Activated CD8-positive, alpha-beta T cell treated with anti-CD3 and anti-CD28 coated beads for 36 hours (primary cell): ENCODE measurements around the gene CKM. TPM values are rescaled to one million over a fixed set of nuclear protein-coding genes. Genes with fewer than 3 reads are reported as not detected.
"Not testable (repeated sequence)": the region's sequence is repeated elsewhere in the genome, so short reads cannot be mapped to it uniquely, and the experiment has no call there.

ENCODE experiments used
- ATAC-seq: fragments of 200-7000 bp; cut with Tn5 transposase; one replicate; pipeline ENCODE4 v1.10.0; 2021; ENCODE audit warnings: mild to moderate bottlenecking, moderate library complexity
- CTCF ChIA-PET: fragments of 350-600 bp; sonication (Branson Sonifier 250); formaldehyde crosslinking; loops from one replicate; lab custom pipeline; 2021; ENCODE audit warnings: antibody characterized with exemption; lab: Charles Lee
- POLR2A ChIA-PET: fragments of 350-600 bp; sonication (Branson Sonifier 250); formaldehyde crosslinking; loops from one replicate; lab custom pipeline; 2021; ENCODE audit warnings: antibody characterized with exemption; lab: Charles Lee
- DNase-seq: peaks from one replicate; pipeline ENCODE4 v3.0.0-alpha.2; 2020
- H3K27ac Mint-ChIP-seq: one replicate; pipeline ENCODE4 v1.8.0; 2021; ENCODE audit warnings: mild to moderate bottlenecking, mixed read lengths
- H3K27me3 Mint-ChIP-seq: one replicate; pipeline ENCODE4 v1.8.0; 2021; ENCODE audit warnings: mixed read lengths
- H3K36me3 Mint-ChIP-seq: one replicate; pipeline ENCODE4 v1.8.0; 2021; ENCODE audit warnings: low read depth, mixed read lengths
- H3K4me1 Mint-ChIP-seq: one replicate; pipeline ENCODE4 v1.8.0; 2021; ENCODE audit warnings: low read depth, mixed read lengths
- H3K4me3 Mint-ChIP-seq: one replicate; pipeline ENCODE4 v1.8.0; 2021; ENCODE audit warnings: mild to moderate bottlenecking, moderate library complexity, mixed read lengths
- H3K9me3 Mint-ChIP-seq: one replicate; pipeline ENCODE4 v1.8.0; 2021; ENCODE audit warnings: mixed read lengths
- intact Hi-C: fragments of 100-400 bp; cut with micrococcal nuclease; formaldehyde crosslinking; loops from one replicate; pipeline ENCODE4 v1.10.0; 2022
- total RNA-seq, 2 experiments: library from RNA; stranded (reverse); gene quantifications; one replicate each; pipeline ENCODE4 v1.2.3, GENCODE V29; 2021
- TF ChIP-seq, protein P1 (sequence below): fragments of 200-600 bp; IDR thresholded peaks from one replicate; pipeline ENCODE4 v1.8.0; 2022; ENCODE audit warnings: antibody characterized with exemption, mild to moderate bottlenecking

Gene CKM
- total RNA-seq, 2 experiments from 2014 or later, result not detected

DNA sequence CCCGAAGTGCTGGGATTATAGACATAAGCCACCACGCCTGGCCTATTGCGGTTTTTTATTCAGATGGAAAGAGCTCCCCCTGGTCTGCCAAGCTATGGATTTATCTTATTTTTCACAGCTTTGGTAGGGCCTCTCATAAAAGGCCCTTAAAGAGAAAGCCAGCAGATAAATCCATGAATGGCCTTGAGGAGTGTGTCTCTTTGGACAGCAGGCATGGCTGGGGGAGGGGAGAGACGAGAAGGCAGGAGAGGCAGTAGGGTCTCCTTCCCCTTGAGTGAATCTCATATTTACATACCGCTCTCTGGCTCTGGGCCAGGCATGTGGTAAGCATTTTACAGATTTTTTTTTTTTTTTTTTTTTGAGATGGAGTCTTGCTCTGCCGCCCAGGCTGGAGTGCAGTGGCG lies 46.4 kb downstream of the CKM start:
- TF ChIP-seq, protein P1, sequence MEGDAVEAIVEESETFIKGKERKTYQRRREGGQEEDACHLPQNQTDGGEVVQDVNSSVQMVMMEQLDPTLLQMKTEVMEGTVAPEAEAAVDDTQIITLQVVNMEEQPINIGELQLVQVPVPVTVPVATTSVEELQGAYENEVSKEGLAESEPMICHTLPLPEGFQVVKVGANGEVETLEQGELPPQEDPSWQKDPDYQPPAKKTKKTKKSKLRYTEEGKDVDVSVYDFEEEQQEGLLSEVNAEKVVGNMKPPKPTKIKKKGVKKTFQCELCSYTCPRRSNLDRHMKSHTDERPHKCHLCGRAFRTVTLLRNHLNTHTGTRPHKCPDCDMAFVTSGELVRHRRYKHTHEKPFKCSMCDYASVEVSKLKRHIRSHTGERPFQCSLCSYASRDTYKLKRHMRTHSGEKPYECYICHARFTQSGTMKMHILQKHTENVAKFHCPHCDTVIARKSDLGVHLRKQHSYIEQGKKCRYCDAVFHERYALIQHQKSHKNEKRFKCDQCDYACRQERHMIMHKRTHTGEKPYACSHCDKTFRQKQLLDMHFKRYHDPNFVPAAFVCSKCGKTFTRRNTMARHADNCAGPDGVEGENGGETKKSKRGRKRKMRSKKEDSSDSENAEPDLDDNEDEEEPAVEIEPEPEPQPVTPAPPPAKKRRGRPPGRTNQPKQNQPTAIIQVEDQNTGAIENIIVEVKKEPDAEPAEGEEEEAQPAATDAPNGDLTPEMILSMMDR, result no peak
- POLR2A ChIA-PET, result no interaction called here
- H3K9me3 Mint-ChIP-seq, result no peaks in the 10 kb centered on the region
- no peak overlapping the region for H3K4me3 Mint-ChIP-seq
- DNase-seq (no peak), ATAC-seq (no peak)
- CTCF ChIA-PET, result no interaction called here
- intact Hi-C loops, result no loop called here
- no peaks in the 10 kb centered on the region for H3K27me3 Mint-ChIP-seq
- no peak overlapping the region for H3K27ac Mint-ChIP-seq
- H3K4me1 Mint-ChIP-seq, result no peaks in the 10 kb centered on the region
- H3K36me3 Mint-ChIP-seq, result peaks cover 13% of the 10 kb centered on the region

DNA sequence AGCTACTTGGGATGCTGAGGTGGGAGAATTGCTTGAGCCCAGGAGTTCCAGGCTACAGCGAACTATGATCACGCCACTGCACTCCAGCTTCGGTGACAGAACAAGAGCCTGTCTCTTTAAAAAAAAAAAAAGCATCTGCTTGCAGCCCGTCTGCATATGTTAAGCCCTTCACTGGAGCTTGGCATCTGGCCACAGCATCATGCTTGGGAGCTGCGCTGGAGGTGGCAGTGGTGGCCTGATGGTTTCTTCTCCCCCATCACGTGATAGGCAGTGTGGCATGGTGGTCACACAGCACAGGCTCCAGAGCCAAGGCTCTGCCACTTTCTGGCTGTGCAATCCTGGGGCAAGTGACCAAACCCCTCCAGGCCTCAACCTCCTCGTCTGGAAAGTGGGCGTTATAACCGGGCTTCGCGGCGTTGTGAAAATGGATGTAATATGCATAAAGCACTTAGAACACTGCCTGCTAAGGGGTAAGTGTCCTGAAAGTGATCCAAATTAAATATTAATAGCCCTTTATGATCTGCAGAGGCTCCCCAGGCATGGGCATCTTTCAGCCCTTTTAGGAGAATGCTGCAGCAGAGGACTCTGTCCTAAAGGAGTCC lies 47.2 kb downstream of the CKM start:
- DNase-seq, result no peak
- TF ChIP-seq, protein P1, result no peak
- Mint-ChIP-seq H3K9me3 (no peaks in the 10 kb centered on the region), H3K4me3 (no peak overlapping the region), H3K4me1 (no peaks in the 10 kb centered on the region), H3K27me3 (no peaks in the 10 kb centered on the region), H3K27ac (no peak overlapping the region), H3K36me3 (peaks cover 13% of the 10 kb centered on the region)
- CTCF ChIA-PET, result no interaction called here
- ATAC-seq, result no peak
- POLR2A ChIA-PET, result no interaction called here
- intact Hi-C loops, result no loop called here

DNA sequence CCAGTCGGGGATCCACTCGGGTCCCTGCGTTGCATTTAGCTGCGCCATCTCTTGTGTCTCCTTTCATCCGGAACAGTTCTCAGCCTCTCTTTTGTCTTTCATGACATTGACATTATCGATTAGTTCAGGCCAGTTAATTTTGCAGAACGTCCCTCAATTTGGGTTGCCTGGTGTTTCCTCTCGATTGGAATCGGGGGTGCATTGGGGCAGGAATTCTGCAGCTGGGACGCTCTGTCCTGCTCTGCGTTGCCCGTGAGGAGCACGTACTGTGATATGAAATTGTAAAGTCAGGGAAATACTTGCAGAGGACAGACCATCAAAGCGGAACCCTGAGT lies 49.2 kb downstream of the CKM start:
- intact Hi-C loops, result no loop called here
- CTCF ChIA-PET, result no interaction called here
- POLR2A ChIA-PET, result no interaction called here
- DNase-seq (no peak), ATAC-seq (no peak)
- Mint-ChIP-seq H3K4me3 (no peak overlapping the region), H3K27ac (no peak overlapping the region), H3K27me3 (no peaks in the 10 kb centered on the region), H3K36me3 (peaks cover 9% of the 10 kb centered on the region), H3K4me1 (no peaks in the 10 kb centered on the region), H3K9me3 (no peaks in the 10 kb centered on the region)
- TF ChIP-seq, protein P1, result no peak

DNA sequence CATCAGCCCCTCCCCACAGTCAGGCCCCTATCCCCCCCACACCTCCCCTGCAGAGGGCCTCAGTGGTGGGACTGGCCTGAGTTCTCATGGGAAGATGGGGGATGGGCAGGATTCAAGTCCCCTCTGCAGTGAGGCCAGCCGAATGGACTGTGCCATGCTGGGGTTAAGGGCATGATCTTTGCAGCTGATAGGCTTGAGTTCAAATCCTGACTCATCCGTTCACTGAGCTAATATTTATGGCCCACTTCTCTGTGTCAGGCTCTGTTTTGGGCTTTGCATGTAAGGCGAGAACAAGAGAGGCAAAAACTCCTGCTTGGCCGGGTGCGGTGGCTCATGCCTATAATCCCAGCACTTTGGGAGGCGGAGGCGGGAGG lies 51.0 kb downstream of the CKM start:
- no peak for ATAC-seq
- peaks cover 9% of the 10 kb centered on the region for H3K36me3 Mint-ChIP-seq
- intact Hi-C loops, result no loop called here
- H3K27ac Mint-ChIP-seq, result no peak overlapping the region
- H3K9me3 Mint-ChIP-seq, result no peaks in the 10 kb centered on the region
- no peaks in the 10 kb centered on the region for H3K4me1 Mint-ChIP-seq
- CTCF ChIA-PET, result no interaction called here
- no peak overlapping the region for H3K4me3 Mint-ChIP-seq
- no peaks in the 10 kb centered on the region for H3K27me3 Mint-ChIP-seq
- DNase-seq, result no peak
- POLR2A ChIA-PET, result no interaction called here
- TF ChIP-seq, protein P1, result no peak

DNA sequence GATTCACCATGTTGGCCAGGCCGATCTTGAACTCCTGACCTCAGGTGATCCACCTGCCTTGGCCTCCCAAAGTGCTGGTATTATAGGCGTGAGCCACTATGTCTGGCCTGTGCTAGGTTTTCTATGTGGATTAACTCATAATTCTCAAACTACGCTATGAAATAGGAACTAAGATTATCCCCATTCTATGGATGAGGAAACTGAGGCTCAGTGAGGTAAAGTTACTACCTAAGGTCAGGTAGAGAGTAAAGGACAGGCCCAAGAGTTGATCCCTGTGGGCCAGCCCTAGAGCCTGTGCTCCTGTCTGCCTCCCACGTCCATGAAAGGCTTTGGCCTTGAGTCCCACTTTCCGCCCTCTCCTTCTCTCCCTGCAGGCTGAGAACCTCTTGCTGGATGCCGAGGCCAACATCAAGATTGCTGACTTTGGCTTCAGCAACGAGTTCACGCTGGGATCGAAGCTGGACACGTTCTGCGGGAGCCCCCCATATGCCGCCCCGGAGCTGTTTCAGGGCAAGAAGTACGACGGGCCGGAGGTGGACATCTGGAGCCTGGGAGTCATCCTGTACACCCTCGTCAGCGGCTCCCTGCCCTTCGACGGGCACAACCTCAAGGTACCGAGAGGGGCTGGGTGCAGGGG lies 51.5 kb downstream of the CKM start:
- intact Hi-C loops, result no loop called here
- CTCF ChIA-PET, result no interaction called here
- H3K4me3 Mint-ChIP-seq, result no peak overlapping the region
- H3K4me1 Mint-ChIP-seq, result no peaks in the 10 kb centered on the region
- H3K27me3 Mint-ChIP-seq, result no peaks in the 10 kb centered on the region
- POLR2A ChIA-PET, result no interaction called here
- no peaks in the 10 kb centered on the region for H3K9me3 Mint-ChIP-seq
- H3K36me3 Mint-ChIP-seq, result peaks cover 9% of the 10 kb centered on the region
- no peak for DNase-seq
- no peak for ATAC-seq
- H3K27ac Mint-ChIP-seq, result no peak overlapping the region
- TF ChIP-seq, protein P1, result no peak

DNA sequence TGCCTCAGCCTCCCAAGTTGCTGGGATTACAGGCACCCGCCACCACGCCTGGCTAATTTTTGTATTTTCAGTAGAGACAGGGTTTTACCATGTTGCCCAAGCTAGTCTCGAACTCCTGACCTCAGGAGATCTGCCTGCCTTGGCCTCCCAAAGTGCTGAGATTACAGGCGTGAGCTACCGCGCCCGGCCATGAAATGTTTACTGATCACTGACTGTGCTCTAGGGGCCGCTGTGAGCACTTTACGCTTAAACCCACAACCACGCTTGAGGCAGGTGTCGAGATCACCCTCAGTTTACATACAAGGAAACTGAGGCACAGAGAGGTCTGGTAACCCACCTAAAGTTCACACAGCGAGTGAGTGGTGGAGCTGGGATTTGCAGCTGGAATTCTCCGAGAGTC lies 52.7 kb downstream of the CKM start:
- H3K4me3 Mint-ChIP-seq, H3K27me3 Mint-ChIP-seq, ATAC-seq, DNase-seq, H3K9me3 Mint-ChIP-seq, H3K36me3 Mint-ChIP-seq, H3K27ac Mint-ChIP-seq, H3K4me1 Mint-ChIP-seq, intact Hi-C loops, CTCF ChIA-PET: not testable (repeated sequence)
- POLR2A ChIA-PET, result interaction anchor here (0.7 kb wide), 1 partner anchor 34 kb away, joined by 4 read pairs; no protein-coding TSS in a partner anchor
